Amniotic epithelial cell (primary cell): Measurements from ENCODE around the gene SERINC2.

ENCODE experiments used
- DNase-seq: peaks from one replicate; pipeline ENCODE4 v3.0.0-alpha.2; 2010; ENCODE audit warnings: low read depth

Gene SERINC2

GRCh38 chr1:31434101-31434871, 21.3 kb downstream of the SERINC2 start:
- no peak for DNase-seq

DNA sequence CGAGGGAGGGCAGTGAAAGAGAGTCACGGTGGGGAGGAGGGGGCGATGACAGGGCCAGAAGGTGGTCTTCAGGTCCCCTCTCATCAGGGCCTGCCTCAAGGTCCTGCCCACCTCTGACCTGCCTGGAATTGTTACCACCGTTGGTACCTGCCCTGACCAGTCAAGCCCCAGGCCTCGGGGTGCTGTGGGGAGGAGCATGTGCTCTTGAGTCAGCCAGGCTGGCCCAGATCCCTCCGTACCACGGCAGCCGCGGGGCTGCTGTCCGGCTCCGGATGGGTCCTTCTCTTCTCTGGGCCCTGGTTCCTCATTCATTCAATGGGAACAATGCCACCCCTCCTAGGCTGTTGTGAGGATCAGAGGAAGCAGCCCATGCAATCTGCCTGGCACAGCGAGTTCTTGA, 22.0 kb downstream of the SERINC2 start:
- DNase-seq, result no peak

- DNase-seq, result no peak
Measured at GRCh38 chr1:31435471-31436409, 22.7 kb downstream of the SERINC2 start.

DNA sequence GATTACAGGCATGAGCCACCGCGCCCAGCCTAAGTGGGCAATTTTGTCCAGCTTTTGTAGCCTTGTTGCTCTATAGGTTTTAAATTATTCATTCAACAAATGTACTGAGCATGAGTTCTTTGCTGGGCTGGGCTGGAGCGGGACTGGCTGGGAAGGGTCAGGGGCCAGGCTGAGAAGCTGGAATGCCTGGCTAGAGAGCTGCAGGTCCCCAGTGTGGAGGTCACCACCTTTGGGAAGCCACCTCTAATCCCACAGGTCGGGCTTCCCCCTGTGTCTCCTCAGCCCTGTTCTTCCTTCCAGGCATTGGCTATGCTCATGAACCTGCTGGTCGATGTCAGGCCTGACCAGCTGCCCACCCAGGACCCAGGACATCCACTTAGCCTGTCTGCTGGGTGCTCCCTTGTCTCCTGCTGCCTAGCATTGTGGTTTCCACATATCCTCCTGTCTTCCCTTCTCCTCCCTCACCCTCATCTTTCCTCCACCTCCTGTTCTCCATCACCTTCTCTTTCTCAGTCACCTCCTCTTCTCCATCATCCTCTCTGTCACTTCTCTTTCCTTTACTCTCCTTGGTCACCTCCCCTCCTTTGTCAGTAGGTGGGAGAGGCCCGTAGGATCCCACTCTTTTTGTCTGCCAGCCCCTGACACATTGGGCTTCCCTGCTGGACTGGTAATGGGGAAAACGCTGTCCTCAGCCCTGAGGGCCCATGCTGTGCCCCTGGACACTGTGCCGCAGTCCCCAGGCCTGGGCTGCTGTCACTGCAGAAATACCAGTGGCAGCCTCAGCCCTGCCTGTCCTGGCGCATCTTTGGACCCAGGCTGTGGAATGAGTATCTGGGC, 23.8 kb downstream of the SERINC2 start:
- DNase-seq, result no peak

GRCh38 chr1:31437433-31438037, 24.5 kb downstream of the SERINC2 start:
- no peak for DNase-seq

DNA sequence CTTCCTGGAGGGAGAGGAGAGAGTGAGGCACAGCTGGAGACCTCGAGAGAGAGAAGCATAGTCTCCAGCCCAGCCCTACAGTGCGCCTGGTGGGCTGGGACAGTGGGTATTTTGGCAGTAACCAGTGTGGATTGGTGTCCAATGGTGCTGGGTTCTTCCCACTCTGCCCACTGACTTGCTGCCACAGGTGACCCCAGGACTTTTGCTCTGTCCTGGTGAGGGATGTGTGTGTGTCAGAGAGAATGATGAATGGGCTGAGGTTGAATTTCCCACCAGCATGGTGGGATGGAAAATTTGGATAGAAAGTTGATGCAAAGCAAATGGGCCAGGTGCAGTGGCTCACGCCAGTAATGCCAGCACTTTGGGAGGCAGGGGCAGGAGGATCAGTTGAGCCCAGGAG, 26.3 kb downstream of the SERINC2 start:
- DNase-seq, result no peak

DNA sequence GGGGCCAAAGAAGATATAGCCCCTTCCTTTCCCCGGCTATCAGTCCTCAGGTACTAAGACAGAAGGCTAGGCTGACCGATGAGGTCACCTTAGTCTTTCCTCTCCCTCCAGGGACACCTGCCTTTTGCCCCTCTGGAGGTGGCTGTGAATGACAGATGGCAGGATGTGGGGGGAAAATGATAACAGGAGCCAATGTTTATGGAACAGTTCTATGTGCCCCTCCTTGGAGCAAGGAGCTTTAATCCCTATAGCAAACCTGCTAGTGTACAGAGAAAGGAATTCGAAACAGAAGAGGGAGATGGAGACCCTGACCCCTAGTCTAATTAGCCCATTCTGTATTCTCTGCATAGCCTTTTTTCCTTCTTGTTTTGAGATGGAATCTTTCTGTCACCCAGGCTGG, 28.1 kb downstream of the SERINC2 start:
- DNase-seq, result no peak

- no peak for DNase-seq
Measured at GRCh38 chr1:31441558-31441957, 28.5 kb downstream of the SERINC2 start.

GRCh38 chr1:31441970-31442647, 29.1 kb downstream of the SERINC2 start:
- no peak for DNase-seq

DNA sequence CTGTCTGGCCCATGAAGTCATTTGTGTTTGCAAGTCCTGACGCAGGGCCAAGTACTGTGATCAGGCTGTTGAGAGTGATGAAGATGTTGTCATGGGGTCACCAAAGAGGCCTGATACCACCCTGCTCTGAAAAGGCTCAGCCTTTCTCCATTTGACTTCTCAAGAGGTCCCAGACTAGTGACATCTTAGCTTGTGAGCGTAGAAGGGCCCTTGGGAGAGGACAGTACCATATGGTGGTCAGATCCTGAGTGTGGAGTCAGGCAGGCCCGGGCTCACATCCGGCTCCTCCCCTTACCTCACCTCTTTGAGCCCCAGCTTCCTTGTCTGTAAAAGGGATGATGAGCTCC, 29.6 kb downstream of the SERINC2 start:
- no peak for DNase-seq

DNA sequence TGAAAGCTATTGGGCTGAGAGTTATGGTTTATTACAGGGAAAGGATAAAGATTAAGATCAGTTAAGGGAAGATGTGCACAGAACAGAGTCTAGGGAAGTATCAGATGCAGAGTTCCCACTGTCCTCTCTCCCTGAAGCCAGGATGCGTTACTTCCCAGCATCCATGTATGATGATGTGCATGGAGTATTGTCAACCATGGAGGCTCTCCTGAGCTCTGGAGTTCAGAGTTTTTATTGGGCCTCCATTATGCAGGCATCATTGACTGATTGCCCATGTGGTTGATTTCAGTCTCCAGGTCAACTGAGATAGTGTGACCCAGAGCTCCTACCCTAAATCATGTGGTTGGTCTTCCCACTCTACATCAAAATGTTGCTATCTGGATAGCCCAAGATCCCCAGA, 30.7 kb downstream of the SERINC2 start:
- no peak for DNase-seq

DNA sequence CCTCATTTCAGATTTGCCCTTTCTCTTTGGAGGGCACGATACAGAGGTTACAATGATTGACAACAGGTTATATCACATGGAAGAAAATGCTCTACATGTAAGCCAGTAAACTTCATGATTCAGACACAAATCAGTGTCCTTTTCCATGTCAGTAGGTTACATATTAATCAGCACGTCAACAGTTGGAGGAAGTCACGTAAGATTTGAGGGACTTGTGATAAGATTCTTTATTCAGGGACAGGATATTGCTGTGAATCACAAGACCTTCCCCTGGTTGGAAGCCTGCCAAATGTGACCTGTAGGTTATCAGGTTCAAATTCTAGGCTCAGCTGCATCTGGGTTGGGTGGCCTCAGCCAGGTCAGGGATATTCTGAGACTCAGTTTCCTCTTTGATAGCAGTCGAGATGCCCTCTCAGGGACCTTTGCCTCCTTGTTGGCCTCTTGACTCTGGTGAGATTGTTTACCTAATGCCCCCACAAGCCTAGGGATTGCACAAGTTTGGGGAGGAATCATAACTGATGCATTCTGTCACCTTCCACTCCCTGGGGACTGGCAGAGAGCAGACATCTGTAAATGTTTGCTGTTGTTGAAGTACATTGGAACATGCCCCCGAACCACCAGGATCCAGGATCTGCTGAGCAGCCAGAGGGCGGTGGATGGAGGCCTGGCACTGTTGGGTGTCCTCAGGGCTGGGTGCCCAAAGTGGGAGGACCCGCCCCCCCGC, 31.9 kb downstream of the SERINC2 start:
- no peak for DNase-seq

GRCh38 chr1:31445951-31446350, 32.9 kb downstream of the SERINC2 start:
- DNase-seq, result no peak

DNA sequence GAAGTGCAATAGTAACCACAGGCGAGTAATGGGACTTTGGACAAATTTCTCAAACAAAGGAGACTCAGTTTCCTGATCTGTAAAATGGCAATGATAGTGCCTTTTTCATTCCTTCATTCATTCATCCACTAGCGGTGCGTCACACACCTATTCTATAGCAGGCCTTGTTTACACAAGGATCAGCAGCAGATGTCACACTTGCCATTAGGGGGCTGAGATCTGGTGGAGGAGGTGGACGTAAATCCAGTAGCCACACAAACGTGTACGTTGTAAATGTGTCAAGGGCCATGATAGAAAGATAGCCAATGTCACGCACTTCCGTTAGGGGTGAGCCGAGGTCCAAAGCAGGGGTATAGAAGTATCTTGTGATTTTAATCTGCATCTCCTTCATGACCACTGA, 34.2 kb downstream of the SERINC2 start:
- no peak for DNase-seq

DNA sequence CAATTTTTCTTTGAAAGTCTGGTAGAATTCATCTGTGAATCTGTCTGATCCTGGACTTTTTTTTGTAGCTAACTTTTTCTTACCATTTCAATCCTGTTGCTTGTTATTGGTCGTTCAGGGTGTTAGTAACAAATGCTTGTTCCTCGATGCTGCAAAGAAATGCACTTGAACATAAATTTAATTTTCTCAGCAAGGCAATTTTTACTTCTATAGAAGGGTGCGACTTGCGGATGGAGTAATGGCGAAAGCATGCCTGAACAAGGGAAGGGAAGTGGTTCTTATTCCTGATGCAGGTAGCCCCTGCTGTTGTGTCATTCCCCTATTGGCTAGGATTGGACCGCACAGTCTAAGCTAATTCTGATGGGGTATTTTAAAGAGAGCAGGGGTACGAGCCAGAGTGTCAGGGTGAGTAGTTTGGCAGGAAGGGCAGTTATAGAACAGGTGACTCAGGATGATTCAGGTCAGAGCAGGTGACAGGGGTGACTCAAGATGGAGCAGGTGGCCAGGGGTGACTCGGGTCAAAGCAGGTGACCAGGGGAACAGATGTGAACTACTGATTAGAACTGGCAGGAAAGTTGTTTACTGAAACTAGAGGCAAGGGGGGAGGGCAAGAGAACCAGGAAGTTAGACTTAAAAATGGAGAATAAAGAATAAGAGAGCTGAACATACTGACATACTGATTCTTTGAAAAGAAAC, 40.5 kb downstream of the SERINC2 start:
- no peak for DNase-seq

DNA sequence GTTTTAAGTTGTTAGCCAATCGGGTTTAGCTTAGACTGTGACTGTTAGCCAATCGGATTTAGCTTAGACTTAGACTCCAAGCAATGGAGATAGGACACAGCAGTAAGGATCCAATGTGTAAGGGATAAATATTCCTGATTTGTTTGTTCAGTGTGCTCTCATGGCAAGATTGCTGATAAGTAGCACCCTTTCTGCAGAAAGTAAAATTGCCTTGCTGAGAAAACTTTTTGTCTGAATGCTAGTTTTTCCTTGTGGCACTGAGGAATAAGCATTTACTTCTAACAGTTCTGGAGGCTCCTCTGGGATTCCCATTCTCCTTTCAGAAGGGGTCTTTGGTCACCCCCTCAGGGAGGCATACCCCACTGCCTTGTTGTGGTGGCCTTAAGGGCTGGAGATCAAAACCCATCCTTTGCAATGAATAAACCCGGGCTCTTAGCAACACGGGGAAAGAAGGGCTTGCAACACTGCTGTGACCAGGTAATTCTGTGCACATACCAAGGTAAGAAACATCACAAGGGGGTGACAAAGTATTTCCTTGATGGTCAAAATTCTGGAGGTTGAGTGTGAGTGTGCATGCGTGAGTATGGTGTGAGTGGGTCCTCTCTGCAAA, 45.4 kb downstream of the SERINC2 start:
- DNase-seq, result no peak

GRCh38 chr1:31460027-31460426, 47.0 kb downstream of the SERINC2 start:
- peak; percentile 28 for DNase-seq

GRCh38 chr1:31467005-31467674, 54.1 kb downstream of the SERINC2 start:
- no peak for DNase-seq

GRCh38 chr1:31470794-31471315, 57.8 kb downstream of the SERINC2 start:
- no peak for DNase-seq
